Measurements from ENCODE around the gene LRP8. TPM values are rescaled to one million over a fixed set of nuclear protein-coding genes. Genes with fewer than 3 reads are reported as not detected.

Gene LRP8
- total RNA-seq, 4 donors from 2014 or later, result 1.4 to 9.8 (median 4.3) TPM

- TF ChIP-seq, protein P1, sequence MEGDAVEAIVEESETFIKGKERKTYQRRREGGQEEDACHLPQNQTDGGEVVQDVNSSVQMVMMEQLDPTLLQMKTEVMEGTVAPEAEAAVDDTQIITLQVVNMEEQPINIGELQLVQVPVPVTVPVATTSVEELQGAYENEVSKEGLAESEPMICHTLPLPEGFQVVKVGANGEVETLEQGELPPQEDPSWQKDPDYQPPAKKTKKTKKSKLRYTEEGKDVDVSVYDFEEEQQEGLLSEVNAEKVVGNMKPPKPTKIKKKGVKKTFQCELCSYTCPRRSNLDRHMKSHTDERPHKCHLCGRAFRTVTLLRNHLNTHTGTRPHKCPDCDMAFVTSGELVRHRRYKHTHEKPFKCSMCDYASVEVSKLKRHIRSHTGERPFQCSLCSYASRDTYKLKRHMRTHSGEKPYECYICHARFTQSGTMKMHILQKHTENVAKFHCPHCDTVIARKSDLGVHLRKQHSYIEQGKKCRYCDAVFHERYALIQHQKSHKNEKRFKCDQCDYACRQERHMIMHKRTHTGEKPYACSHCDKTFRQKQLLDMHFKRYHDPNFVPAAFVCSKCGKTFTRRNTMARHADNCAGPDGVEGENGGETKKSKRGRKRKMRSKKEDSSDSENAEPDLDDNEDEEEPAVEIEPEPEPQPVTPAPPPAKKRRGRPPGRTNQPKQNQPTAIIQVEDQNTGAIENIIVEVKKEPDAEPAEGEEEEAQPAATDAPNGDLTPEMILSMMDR (IDR thresholded peaks at IDR 0.05; ENCODE audit: low read depth), result no peak
Observed at GRCh38 chr1:53265581-53265980, 62.3 kb downstream of the LRP8 start.

- TF ChIP-seq, protein P1 (IDR thresholded peaks at IDR 0.05; ENCODE audit: low read depth), result no peak
Observed at GRCh38 chr1:53264048-53264447, 63.8 kb downstream of the LRP8 start.

- TF ChIP-seq, protein P1 (IDR thresholded peaks at IDR 0.05; ENCODE audit: low read depth), result no peak
Observed at GRCh38 chr1:53262000-53262399, 65.9 kb downstream of the LRP8 start.

DNA sequence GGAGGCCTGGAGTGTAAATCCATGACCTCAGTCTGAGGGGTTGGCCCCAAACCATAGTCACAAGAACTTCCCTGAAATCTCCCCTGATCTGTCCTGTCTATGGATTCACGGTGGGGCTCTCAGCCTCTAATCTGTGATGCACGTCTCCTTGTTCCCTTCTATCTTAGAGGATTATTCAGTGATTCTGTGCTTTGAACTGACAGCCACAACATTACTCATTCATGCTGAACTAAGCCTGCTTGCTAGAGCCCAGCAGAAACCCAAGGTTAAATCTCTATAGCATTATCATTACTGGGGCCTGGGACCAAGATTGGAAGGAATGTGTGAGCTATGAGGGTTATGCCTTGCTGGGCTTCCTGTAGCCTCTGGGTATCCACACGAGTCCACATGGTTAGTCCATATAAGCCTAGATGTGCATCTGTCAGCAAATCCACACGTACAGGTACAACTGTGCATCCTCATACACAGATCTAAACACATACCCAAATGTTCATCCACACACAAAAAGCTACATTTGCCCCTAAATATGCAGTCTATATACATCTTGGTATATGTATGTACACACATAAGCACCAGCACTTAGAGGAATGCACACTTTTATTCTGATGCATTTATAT lies 67.1 kb downstream of the LRP8 start:
- TF ChIP-seq, protein P1 (IDR thresholded peaks at IDR 0.05; ENCODE audit: low read depth), result no peak

DNA sequence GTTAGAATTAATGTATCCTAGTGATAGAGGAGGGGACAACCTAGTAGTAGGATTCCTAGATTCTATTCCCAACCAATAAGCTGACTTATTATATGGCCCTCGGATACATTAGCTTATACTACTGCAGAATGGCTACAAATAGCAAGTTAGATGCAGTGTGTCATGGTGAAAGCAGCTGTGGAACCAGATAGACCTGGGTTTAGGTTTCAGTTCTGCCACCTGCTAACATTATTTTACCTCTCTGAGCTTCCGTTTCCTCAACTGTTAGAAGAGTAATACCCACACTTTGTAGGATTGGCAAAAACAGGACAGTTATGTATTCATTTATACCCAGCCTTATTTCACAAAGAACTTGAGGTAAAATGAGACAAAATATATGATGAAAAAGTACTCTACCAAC lies 67.9 kb downstream of the LRP8 start:
- TF ChIP-seq, protein P1 (IDR thresholded peaks at IDR 0.05; ENCODE audit: low read depth), result no peak

- TF ChIP-seq, protein P1 (IDR thresholded peaks at IDR 0.05; ENCODE audit: low read depth), result no peak
Observed at GRCh38 chr1:53258216-53258615, 69.7 kb downstream of the LRP8 start.

DNA sequence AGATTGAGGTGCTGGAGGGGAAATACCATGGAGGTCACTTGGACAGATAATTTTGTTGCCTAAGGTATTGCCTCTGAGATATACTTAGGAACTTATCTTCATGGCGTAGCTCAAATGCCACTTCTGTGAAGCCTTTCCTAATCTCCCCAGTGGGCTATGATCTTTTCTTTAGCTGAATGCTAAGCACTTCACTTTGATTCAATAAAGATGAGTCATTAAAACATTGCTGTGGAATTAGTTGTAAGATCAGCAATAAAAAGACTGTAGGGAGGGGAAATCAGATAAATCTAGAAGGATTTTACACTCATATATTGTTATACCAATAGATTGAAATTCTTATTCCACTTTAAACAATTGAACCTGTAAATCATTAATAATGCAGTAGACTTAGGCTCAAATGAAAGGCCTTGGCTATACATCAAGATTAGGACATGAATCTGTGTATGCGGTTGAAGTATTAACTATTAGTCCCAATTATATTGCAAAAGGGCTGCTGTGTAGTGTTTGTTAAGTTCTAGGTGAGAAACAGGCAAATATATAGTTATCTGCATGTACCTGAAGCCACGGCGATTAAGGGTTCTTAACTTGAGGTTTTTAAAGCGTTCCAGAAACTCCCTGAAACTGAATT lies 70.3 kb downstream of the LRP8 start:
- TF ChIP-seq, protein P1 (IDR thresholded peaks at IDR 0.05; ENCODE audit: low read depth), result no peak
